ENCODE data around the gene RPS28.
"Not testable (repeated sequence)": the region's sequence is repeated elsewhere in the genome, so short reads cannot be mapped to it uniquely, and the experiment has no call there.

The RPS28 gene

GRCh38 chr19:8342684-8343482 is 21.6 kb downstream of the RPS28 start, which contains the start of gene KANK3:
Gene KANK3, minus strand, starts transcription at chr19:8343262. Its CDS starts 5,434 bp downstream, at chr19:8337828.
- no peak for DNase-seq

GRCh38 chr19:8343483-8343844 is 22.2 kb downstream of the RPS28 start:
- DNase-seq, result no peak

- DNase-seq, result not testable (repeated sequence)
Measured at GRCh38 chr19:8349629-8350372, 28.5 kb downstream of the RPS28 start.

- DNase-seq, result no peak
Measured at GRCh38 chr19:8352134-8352827, 31.0 kb downstream of the RPS28 start.

- not testable (repeated sequence) for DNase-seq
Measured at GRCh38 chr19:8352845-8353244, 31.5 kb downstream of the RPS28 start.

GRCh38 chr19:8355631-8356402 is 34.5 kb downstream of the RPS28 start:
- DNase-seq, result no peak

GRCh38 chr19:8357007-8357521 is 35.8 kb downstream of the RPS28 start:
- DNase-seq, result no peak

- DNase-seq, result no peak
Measured at GRCh38 chr19:8358948-8359347, 37.7 kb downstream of the RPS28 start.

GRCh38 chr19:8360196-8360595 is 38.9 kb downstream of the RPS28 start:
- no peak for DNase-seq

- no peak for DNase-seq
Measured at GRCh38 chr19:8361921-8362793, 40.9 kb downstream of the RPS28 start.

- no peak for DNase-seq
Measured at GRCh38 chr19:8363803-8364771, 42.8 kb downstream of the RPS28 start, which contains the start of gene ANGPTL4. Gene ANGPTL4, plus strand, starts transcription at chr19:8364155. Its CDS starts 167 bp downstream, at chr19:8364322.

- DNase-seq, result no peak
Measured at GRCh38 chr19:8366121-8366581, 44.9 kb downstream of the RPS28 start.

- DNase-seq, result no peak
Measured at GRCh38 chr19:8366961-8367326, 45.6 kb downstream of the RPS28 start.

GRCh38 chr19:8367327-8368001 is 46.2 kb downstream of the RPS28 start:
- no peak for DNase-seq

GRCh38 chr19:8370176-8371010 is 49.1 kb downstream of the RPS28 start:
- no peak for DNase-seq

- DNase-seq, result no peak
Measured at GRCh38 chr19:8371011-8371804, 49.9 kb downstream of the RPS28 start.

All from cortex of kidney (tissue), 1 donor.